PC-9 (cell line): ENCODE results near the gene CPA2. TPM values are rescaled to one million over a fixed set of nuclear protein-coding genes. Genes with fewer than 3 reads are reported as not detected.

Source experiments
- BruUV-seq: library from RNA; stranded (reverse); fragments of 400-500 nt; replicated peaks from 2 replicates; lab custom pipeline; 2021; lab: Mats Ljungman, UMichigan
- CTCF ChIA-PET: fragments of 300-600 bp; sonication (Branson Sonifier 250); formaldehyde crosslinking; loops from one replicate; lab custom pipeline; 2022; ENCODE audit warnings: antibody characterized with exemption; lab: Charles Lee
- POLR2A ChIA-PET: fragments of 300-600 bp; sonication (Branson Sonifier 250); formaldehyde crosslinking; loops from one replicate; lab custom pipeline; 2022; ENCODE audit warnings: antibody characterized with exemption; ENCODE audit not compliant: unreplicated experiment; lab: Charles Lee
- DNase-seq, 2 experiments: peaks; one replicate each; pipeline versions ENCODE4 v3.0.0 to v3.0.0-alpha.2; 2015 to 2022; ENCODE audit warnings: mixed read lengths in 1 of 2
- H2AFZ ChIP-seq: fragments of 200-600 bp; sonication (generic); 2 replicates; pipeline ENCODE4 v1.8.1; 2017; ENCODE audit warnings: antibody characterized with exemption
- H3F3A ChIP-seq: fragments of 200-600 bp; sonication (generic); 2 replicates; pipeline ENCODE4 v1.8.1; 2017; ENCODE audit warnings: antibody characterized with exemption, mild to moderate bottlenecking, low read depth; ENCODE audit not compliant: insufficient read depth
- H3K27ac ChIP-seq: fragments of 200-600 bp; sonication (generic); 2 replicates; pipeline ENCODE4 v1.6.1; 2016; ENCODE audit warnings: mixed run types
- H3K27me3 ChIP-seq: fragments of 200-600 bp; sonication (generic); 2 replicates; pipeline ENCODE4 v1.6.1; 2016; ENCODE audit warnings: low read depth, mixed run types; ENCODE audit not compliant: insufficient read depth
- H3K36me3 ChIP-seq: fragments of 200-600 bp; sonication (generic); 2 replicates; pipeline ENCODE4 v1.6.1; 2016; ENCODE audit warnings: low read depth, mixed run types
- H3K4me1 ChIP-seq: fragments of 200-600 bp; sonication (generic); replicated peaks from 2 replicates; pipeline ENCODE4 v1.6.1; 2016; ENCODE audit warnings: mixed run types; ENCODE audit not compliant: insufficient read depth
- H3K4me2 ChIP-seq: fragments of 200-600 bp; sonication (generic); 2 replicates; pipeline ENCODE4 v1.6.1; 2017; ENCODE audit warnings: mixed run types
- H3K4me3 ChIP-seq: fragments of 200-600 bp; sonication (generic); 2 replicates; pipeline ENCODE4 v1.6.1; 2016; ENCODE audit warnings: mixed run types
- H3K79me2 ChIP-seq: fragments of 200-600 bp; sonication (generic); 2 replicates; pipeline ENCODE4 v1.6.1; 2017; ENCODE audit warnings: low read depth, mixed run types
- H3K9me2 ChIP-seq: fragments of 200-600 bp; sonication (generic); 2 replicates; pipeline ENCODE4 v1.8.1; 2017; ENCODE audit warnings: mild to moderate bottlenecking; ENCODE audit not compliant: insufficient read depth
- H3K9me3 ChIP-seq: fragments of 200-600 bp; sonication (generic); 2 replicates; pipeline ENCODE4 v1.8.1; 2016; ENCODE audit warnings: low read depth; ENCODE audit not compliant: insufficient read depth
- H4K20me1 ChIP-seq: fragments of 200-600 bp; sonication (generic); 2 replicates; pipeline ENCODE4 v1.8.1; 2017; ENCODE audit not compliant: insufficient read depth
- EZH2 ChIP-seq: fragments of 200-600 bp; sonication (generic); IDR thresholded peaks from 2 replicates; pipeline ENCODE4 v1.8.0; 2017; ENCODE audit warnings: antibody characterized with exemption, low read depth
- intact Hi-C: fragments of 100-400 bp; cut with micrococcal nuclease; formaldehyde crosslinking; loops from one replicate; pipeline ENCODE4 v1.10.0; 2022; ENCODE audit not compliant: unreplicated experiment
- total RNA-seq: library from RNA; stranded (reverse); gene quantifications from 2 replicates; pipeline ENCODE4 v1.2.3, GENCODE V29; 2021
- TF ChIP-seq, protein P1 (sequence below): fragments of 200-600 bp; sonication (generic); conservative IDR thresholded peaks from 2 replicates; pipeline ENCODE4 v1.6.1; 2017; ENCODE audit warnings: mixed run types, antibody characterized with exemption, mild to moderate bottlenecking, moderate library complexity

Gene CPA2
- total RNA-seq, 1 experiment from 2014 or later = not detected

DNA sequence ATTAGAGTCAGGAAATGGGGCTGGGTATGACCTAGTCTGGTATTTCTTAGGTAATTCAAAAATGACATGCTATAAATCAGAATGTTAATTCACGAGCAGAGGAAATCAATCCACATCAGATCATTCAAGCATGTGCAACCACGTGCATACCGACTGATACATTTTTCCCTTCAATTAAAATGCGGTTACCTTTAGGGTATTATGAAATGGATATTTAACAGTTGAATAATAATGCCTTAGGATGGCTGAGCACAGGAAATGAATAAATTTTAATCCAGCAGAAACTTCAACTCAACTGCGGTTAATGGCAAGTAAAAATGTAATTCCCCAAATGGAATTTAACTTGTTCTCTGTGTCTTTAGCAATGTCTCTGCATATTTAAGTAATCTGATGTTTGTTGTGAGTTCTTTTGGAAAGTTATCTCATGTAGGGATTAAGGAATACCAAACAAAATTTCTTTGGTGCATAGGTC is 9.2 kb downstream of the CPA2 start:
- peak in 1 of 2 experiments; percentile 95 for DNase-seq
- peaks cover 30% of the 10 kb centered on the region for H3F3A ChIP-seq
- H4K20me1 ChIP-seq = no peaks in the 10 kb centered on the region
- peak overlapping the region; percentile 11 for H3K4me2 ChIP-seq
- H3K27ac ChIP-seq = peak overlapping the region; percentile 22
- no peaks in the 10 kb centered on the region for H3K9me3 ChIP-seq
- TF ChIP-seq, protein P1, sequence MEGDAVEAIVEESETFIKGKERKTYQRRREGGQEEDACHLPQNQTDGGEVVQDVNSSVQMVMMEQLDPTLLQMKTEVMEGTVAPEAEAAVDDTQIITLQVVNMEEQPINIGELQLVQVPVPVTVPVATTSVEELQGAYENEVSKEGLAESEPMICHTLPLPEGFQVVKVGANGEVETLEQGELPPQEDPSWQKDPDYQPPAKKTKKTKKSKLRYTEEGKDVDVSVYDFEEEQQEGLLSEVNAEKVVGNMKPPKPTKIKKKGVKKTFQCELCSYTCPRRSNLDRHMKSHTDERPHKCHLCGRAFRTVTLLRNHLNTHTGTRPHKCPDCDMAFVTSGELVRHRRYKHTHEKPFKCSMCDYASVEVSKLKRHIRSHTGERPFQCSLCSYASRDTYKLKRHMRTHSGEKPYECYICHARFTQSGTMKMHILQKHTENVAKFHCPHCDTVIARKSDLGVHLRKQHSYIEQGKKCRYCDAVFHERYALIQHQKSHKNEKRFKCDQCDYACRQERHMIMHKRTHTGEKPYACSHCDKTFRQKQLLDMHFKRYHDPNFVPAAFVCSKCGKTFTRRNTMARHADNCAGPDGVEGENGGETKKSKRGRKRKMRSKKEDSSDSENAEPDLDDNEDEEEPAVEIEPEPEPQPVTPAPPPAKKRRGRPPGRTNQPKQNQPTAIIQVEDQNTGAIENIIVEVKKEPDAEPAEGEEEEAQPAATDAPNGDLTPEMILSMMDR = no peak
- no peak for TF ChIP-seq EZH2
- BruUV-seq = no TSS peak
- intact Hi-C loops = no loop called here
- ChIA-PET POLR2A (no interaction called here), CTCF (no interaction called here)
- H3K4me1 ChIP-seq = peaks cover 56% of the 10 kb centered on the region
- H3K36me3 ChIP-seq = no peaks in the 10 kb centered on the region
- H3K27me3 ChIP-seq = no peaks in the 10 kb centered on the region
- H3K79me2 ChIP-seq = no peaks in the 10 kb centered on the region
- no peak overlapping the region for H3K4me3 ChIP-seq
- no peaks in the 10 kb centered on the region for H3K9me2 ChIP-seq
- H2AFZ ChIP-seq = no peak overlapping the region

- no peak for TF ChIP-seq EZH2
- TF ChIP-seq, protein P1 = no peak
- Histone ChIP-seq H4K20me1 (no peaks in the 10 kb centered on the region), H3K27me3 (no peaks in the 10 kb centered on the region), H3K36me3 (no peaks in the 10 kb centered on the region), H3F3A (peaks cover 30% of the 10 kb centered on the region), H3K4me3 (no peak overlapping the region), H3K4me1 (peaks cover 56% of the 10 kb centered on the region), H3K4me2 (peak overlapping the region; percentile 11; the same call in 1 of the 2 replicates), H2AFZ (no peak overlapping the region), H3K27ac (peak overlapping the region; percentile 14), H3K9me2 (no peaks in the 10 kb centered on the region), H3K79me2 (no peaks in the 10 kb centered on the region), H3K9me3 (no peaks in the 10 kb centered on the region)
- DNase-seq = no peak
- intact Hi-C loops = no loop called here
- no TSS peak for BruUV-seq
- ChIA-PET CTCF (no interaction called here), POLR2A (interaction anchor here (0.6 kb wide), 1 partner anchor 670 kb away, joined by 5 read pairs; no protein-coding TSS in a partner anchor)
These were observed 10.4 kb downstream of the CPA2 start for GRCh38 chr7:130276796-130277762.

DNA sequence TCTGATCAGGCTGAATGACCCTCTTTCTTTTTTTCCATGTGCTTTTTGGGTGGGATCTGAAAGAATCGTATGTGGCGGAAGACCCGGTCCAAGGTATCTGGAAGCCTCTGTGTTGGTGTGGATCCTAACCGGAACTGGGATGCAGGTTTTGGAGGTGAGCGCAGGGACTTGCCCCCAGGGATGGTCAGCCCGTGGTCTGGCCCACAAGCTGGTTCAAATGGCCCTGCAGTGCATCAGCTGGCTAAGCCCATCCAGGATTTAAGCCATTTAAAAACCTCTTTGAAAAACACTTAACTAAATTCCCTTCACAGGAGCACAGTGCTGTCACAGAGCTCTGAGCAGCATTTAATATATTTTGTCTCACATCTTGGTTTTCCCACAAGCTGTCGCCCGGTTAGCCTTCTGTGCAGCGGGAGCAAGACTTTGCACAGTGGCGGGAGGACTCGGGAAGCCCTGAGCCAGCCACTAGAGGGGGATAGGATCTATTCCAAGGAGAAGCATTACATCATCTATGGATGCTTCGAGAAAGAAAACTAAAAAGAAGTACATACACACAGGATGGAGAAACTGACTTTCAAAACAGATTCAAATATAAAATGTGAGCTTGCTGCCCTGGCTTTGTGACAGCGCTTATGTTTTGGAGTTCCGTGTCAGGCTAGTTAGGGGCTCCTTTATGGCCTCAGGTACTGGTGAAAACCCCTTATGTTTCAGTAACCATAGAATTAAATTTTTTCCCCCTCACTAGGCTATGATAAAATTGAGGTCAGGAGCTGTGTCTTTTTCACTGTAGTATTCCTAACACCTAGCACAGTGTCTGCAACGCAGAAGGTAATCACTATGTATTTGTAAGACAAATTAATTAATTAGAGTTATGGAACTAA is 11.3 kb downstream of the CPA2 start:
- H3F3A ChIP-seq = peaks cover 30% of the 10 kb centered on the region
- no peak overlapping the region for H3K4me3 ChIP-seq
- no peaks in the 10 kb centered on the region for H3K79me2 ChIP-seq
- no peak for DNase-seq
- H3K27ac ChIP-seq = no peak overlapping the region
- BruUV-seq = no TSS peak
- no peaks in the 10 kb centered on the region for H3K27me3 ChIP-seq
- no peak overlapping the region for H3K4me2 ChIP-seq
- no peaks in the 10 kb centered on the region for H4K20me1 ChIP-seq
- H2AFZ ChIP-seq = no peak overlapping the region
- intact Hi-C loops = no loop called here
- H3K4me1 ChIP-seq = peaks cover 56% of the 10 kb centered on the region
- no peaks in the 10 kb centered on the region for H3K9me3 ChIP-seq
- no peaks in the 10 kb centered on the region for H3K36me3 ChIP-seq
- TF ChIP-seq EZH2 = no peak
- TF ChIP-seq, protein P1 = peak; percentile 27; the same call in 1 of the 2 replicates
- ChIA-PET CTCF (no interaction called here), POLR2A (no interaction called here)
- no peaks in the 10 kb centered on the region for H3K9me2 ChIP-seq
